ENCODE measurements around the gene H2AZ1. TPM values are rescaled to one million over a fixed set of nuclear protein-coding genes. Genes with fewer than 3 reads are reported as not detected.

Gene H2AZ1
- 158 and 191 TPM in 2 replicates for total RNA-seq

GRCh38 chr4:99949999-99950912 lies at the start of gene H2AZ1:
Gene H2AZ1 (minus strand): TSS chr4:99950275. CDS start chr4:99950170, 105 bp downstream.

GRCh38 chr4:99946356-99947189 lies 3.5 kb downstream of the H2AZ1 start, which contains the start of gene DNAJB14:
Gene DNAJB14 (minus strand): TSS chr4:99946618. CDS start chr4:99946571, 47 bp downstream.

Other genes starting within 250 kb of the H2AZ1 start
- 95.5 and 99.1 TPM in 2 replicates for gene DAPP1, start 133.4 kb downstream of the H2AZ1 start, total RNA-seq
- 45.5 and 69.4 TPM in 2 replicates for gene LAMTOR3, start 55.8 kb downstream of the H2AZ1 start, total RNA-seq
- 33.5 and 57.0 TPM in 2 replicates for gene DNAJB14, start 3.7 kb downstream of the H2AZ1 start, total RNA-seq
- gene DDIT4L, start 240.2 kb upstream of the H2AZ1 start, total RNA-seq: 1.0 and 2.6 TPM in 2 replicates